Adrenal gland (tissue), 5 donors: ENCODE measurements around the gene SH3BGRL2.

Source experiments
- POLR2A ChIP-seq, 2 donors: fragments of 450-650 bp; IDR thresholded peaks; one replicate each; pipeline ENCODE4 v1.6.1; 2017; ENCODE audit warnings: antibody characterized with exemption in 2 of 2, mild to moderate bottlenecking in 2 of 2, moderate library complexity in 1 of 2
- TF ChIP-seq, protein P1 (sequence below), 6 experiments: fragments of 450-650 bp in 4 of 6; fragments of 200-600 bp in 2 of 6; sonication (generic) in 1 of 6; IDR thresholded peaks; 1 replicate in 5 of 6; 2 replicates in 1 of 6; pipeline versions ENCODE4 v1.5.1 to v1.8.0; 2016 to 2021; ENCODE audit warnings: antibody characterized with exemption in 6 of 6, mild to moderate bottlenecking in 2 of 6, moderate library complexity in 1 of 6
- donor health status: DM: no; HTN: no; CAD: no.

DNA sequence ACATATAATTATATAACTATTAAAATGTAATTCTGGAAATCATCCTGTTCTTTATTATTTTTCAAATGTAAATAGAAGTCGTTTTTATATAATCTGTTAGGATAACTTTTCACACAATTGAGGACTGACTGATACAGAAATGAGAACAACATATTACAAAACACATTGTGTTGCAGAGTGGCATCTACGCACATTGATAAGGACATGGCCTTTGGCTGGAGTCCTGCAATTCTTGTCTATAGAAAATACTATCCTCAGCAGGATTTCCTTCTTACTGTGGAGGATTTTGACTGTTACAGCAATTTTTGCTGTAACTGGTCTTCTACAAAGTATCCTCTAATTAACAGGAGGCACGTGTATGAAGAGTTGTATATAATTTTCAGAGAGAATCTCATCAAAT is 19.8 kb downstream of the SH3BGRL2 start:
- TF ChIP-seq, protein P1, sequence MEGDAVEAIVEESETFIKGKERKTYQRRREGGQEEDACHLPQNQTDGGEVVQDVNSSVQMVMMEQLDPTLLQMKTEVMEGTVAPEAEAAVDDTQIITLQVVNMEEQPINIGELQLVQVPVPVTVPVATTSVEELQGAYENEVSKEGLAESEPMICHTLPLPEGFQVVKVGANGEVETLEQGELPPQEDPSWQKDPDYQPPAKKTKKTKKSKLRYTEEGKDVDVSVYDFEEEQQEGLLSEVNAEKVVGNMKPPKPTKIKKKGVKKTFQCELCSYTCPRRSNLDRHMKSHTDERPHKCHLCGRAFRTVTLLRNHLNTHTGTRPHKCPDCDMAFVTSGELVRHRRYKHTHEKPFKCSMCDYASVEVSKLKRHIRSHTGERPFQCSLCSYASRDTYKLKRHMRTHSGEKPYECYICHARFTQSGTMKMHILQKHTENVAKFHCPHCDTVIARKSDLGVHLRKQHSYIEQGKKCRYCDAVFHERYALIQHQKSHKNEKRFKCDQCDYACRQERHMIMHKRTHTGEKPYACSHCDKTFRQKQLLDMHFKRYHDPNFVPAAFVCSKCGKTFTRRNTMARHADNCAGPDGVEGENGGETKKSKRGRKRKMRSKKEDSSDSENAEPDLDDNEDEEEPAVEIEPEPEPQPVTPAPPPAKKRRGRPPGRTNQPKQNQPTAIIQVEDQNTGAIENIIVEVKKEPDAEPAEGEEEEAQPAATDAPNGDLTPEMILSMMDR (IDR thresholded peaks at IDR 0.05): no peak
- TF ChIP-seq POLR2A (IDR thresholded peaks at IDR 0.05): no peak
